SK-N-SH treated with all-trans-retinoic acid at 6 μM for 48 hours (cell line): Measurements from ENCODE around the gene SULT1A2.

ENCODE experiments used
- ATAC-seq: fragments of 200-7000 bp; cut with Tn5 transposase; 3 replicates; pipeline ENCODE4 v1.9.1; 2020; ENCODE audit warnings: mild to moderate bottlenecking, moderate library complexity
- ARNTL ChIP-seq: fragments of 450-650 bp; formaldehyde crosslinking; IDR thresholded peaks from 2 replicates; pipeline ENCODE4 v1.5.0; 2020; ENCODE audit warnings: low read depth, mild to moderate bottlenecking, moderate library complexity, borderline replicate concordance
- BACH2 ChIP-seq: fragments of 250-450 bp; sonication (Bioruptor Pico); IDR thresholded peaks from 2 replicates; pipeline ENCODE4 v1.9.0; 2021; ENCODE audit warnings: mild to moderate bottlenecking, borderline replicate concordance
- CREB5 ChIP-seq: fragments of 250-450 bp; sonication (Bioruptor Pico); IDR thresholded peaks from 2 replicates; pipeline ENCODE4 v1.5.1; 2020; ENCODE audit warnings: low read depth, mild to moderate bottlenecking, moderate library complexity
- CSDC2 ChIP-seq: fragments of 250-450 bp; sonication (Bioruptor Pico); IDR thresholded peaks from 2 replicates; pipeline ENCODE4 v1.5.0; 2020; ENCODE audit warnings: mild to moderate bottlenecking, moderate library complexity
- CSRNP3 ChIP-seq: fragments of 250-450 bp; sonication (Bioruptor Pico); IDR thresholded peaks from 2 replicates; pipeline ENCODE4 v1.5.1; 2021; ENCODE audit warnings: mild to moderate bottlenecking, moderate library complexity
- GLIS3 ChIP-seq: fragments of 250-450 bp; sonication (Bioruptor Pico); IDR thresholded peaks from 2 replicates; pipeline ENCODE4 v1.5.0; 2020; ENCODE audit warnings: mild to moderate bottlenecking, moderate library complexity
- OSR1 ChIP-seq: fragments of 250-450 bp; sonication (Bioruptor Pico); IDR thresholded peaks from 2 replicates; pipeline ENCODE4 v1.8.0; 2022; ENCODE audit warnings: moderate library complexity, mild to moderate bottlenecking, inconsistent platforms
- PATZ1 ChIP-seq: fragments of 250-450 bp; sonication (Bioruptor Pico); IDR thresholded peaks from 2 replicates; pipeline ENCODE4 v1.8.0; 2020; ENCODE audit warnings: mild to moderate bottlenecking, moderate library complexity, borderline replicate concordance
- POU6F1 ChIP-seq: fragments of 250-450 bp; sonication (Bioruptor Pico); IDR thresholded peaks from 2 replicates; pipeline ENCODE4 v1.8.0; 2021; ENCODE audit warnings: low read depth, mild to moderate bottlenecking, moderate library complexity, borderline replicate concordance
- PPARA ChIP-seq: fragments of 250-450 bp; sonication (Bioruptor Pico); IDR thresholded peaks from 2 replicates; pipeline ENCODE4 v1.5.0; 2020; ENCODE audit warnings: mild to moderate bottlenecking, borderline replicate concordance
- RARB ChIP-seq: fragments of 250-450 bp; sonication (Bioruptor Pico); IDR thresholded peaks from 2 replicates; pipeline ENCODE4 v1.8.0; 2021; ENCODE audit warnings: mild to moderate bottlenecking, moderate library complexity
- TCF4 ChIP-seq: fragments of 250-450 bp; sonication (Bioruptor Pico); IDR thresholded peaks from 2 replicates; pipeline ENCODE4 v1.8.0; 2021; ENCODE audit warnings: mild to moderate bottlenecking, moderate library complexity, borderline replicate concordance
- TOX ChIP-seq: fragments of 250-450 bp; sonication (Bioruptor Pico); IDR thresholded peaks from 2 replicates; pipeline ENCODE4 v1.8.0; 2021; ENCODE audit warnings: mild to moderate bottlenecking, moderate library complexity, borderline replicate concordance
- TSHZ2 ChIP-seq: fragments of 250-450 bp; sonication (Bioruptor Pico); IDR thresholded peaks from 2 replicates; pipeline ENCODE4 v1.5.0; 2020; ENCODE audit warnings: mild to moderate bottlenecking, moderate library complexity
- ZC3H10 ChIP-seq: fragments of 250-450 bp; sonication (Bioruptor Pico); IDR thresholded peaks from 2 replicates; pipeline ENCODE4 v1.5.1; 2021; ENCODE audit warnings: mild to moderate bottlenecking, moderate library complexity
- ZFP3 ChIP-seq: fragments of 250-450 bp; sonication (Bioruptor Pico); IDR thresholded peaks from 2 replicates; pipeline ENCODE4 v1.5.0; 2020; ENCODE audit warnings: mild to moderate bottlenecking, moderate library complexity
- ZFP30 ChIP-seq: fragments of 450-650 bp; formaldehyde crosslinking; IDR thresholded peaks from 2 replicates; pipeline ENCODE4 v1.5.0; 2022; ENCODE audit warnings: mild to moderate bottlenecking, moderate library complexity
- ZNF565 ChIP-seq: fragments of 450-650 bp; formaldehyde crosslinking; conservative IDR thresholded peaks from 2 replicates; pipeline ENCODE4 v1.5.0; 2020; ENCODE audit warnings: low read depth, mild to moderate bottlenecking, moderate library complexity
- ZNF70 ChIP-seq: fragments of 450-650 bp; formaldehyde crosslinking; IDR thresholded peaks from 2 replicates; pipeline ENCODE4 v1.5.0; 2020; ENCODE audit warnings: mild to moderate bottlenecking, moderate library complexity
- ZNF8 ChIP-seq: fragments of 450-650 bp; formaldehyde crosslinking; IDR thresholded peaks from 2 replicates; pipeline ENCODE4 v1.5.0; 2020; ENCODE audit warnings: mild to moderate bottlenecking, moderate library complexity

SULT1A2 gene

GRCh38 chr16:28562199-28562598, 34.7 kb downstream of the SULT1A2 start:
- ATAC-seq = no peak
- TF ChIP-seq TOX (CRISPR knock-in tag) = no peak
- no peak for TF ChIP-seq ZNF565 (CRISPR knock-in tag)
- no peak for TF ChIP-seq PPARA (CRISPR knock-in tag)
- TF ChIP-seq POU6F1 = no peak
- TF ChIP-seq RARB (CRISPR knock-in tag) = no peak
- no peak for TF ChIP-seq ARNTL (CRISPR knock-in tag)
- no peak for TF ChIP-seq ZFP3 (CRISPR knock-in tag)
- no peak for TF ChIP-seq ZNF8
- TF ChIP-seq OSR1 (CRISPR knock-in tag) = no peak
- no peak for TF ChIP-seq BACH2
- TF ChIP-seq TSHZ2 (CRISPR knock-in tag) = no peak
- TF ChIP-seq TCF4 (CRISPR knock-in tag) = no peak
- TF ChIP-seq CREB5 = no peak

GRCh38 chr16:28561557-28562187, 35.2 kb downstream of the SULT1A2 start:
- TF ChIP-seq PPARA (CRISPR knock-in tag) (no peak), BACH2 (no peak), TOX (CRISPR knock-in tag) (no peak), POU6F1 (no peak)
- ATAC-seq = no peak

GRCh38 chr16:28558456-28558855, 38.4 kb downstream of the SULT1A2 start:
- ATAC-seq = no peak
- TF ChIP-seq TOX (CRISPR knock-in tag) = no peak
- TF ChIP-seq, all 23 proteins: peak for 0

- no peak for ATAC-seq
- TF ChIP-seq ZNF70 (CRISPR knock-in tag) (no peak), ARNTL (CRISPR knock-in tag) (no peak), PATZ1 (CRISPR knock-in tag) (no peak), CSDC2 (no peak), TCF4 (CRISPR knock-in tag) (no peak), OSR1 (CRISPR knock-in tag) (no peak), GLIS3 (CRISPR knock-in tag) (no peak), ZC3H10 (CRISPR knock-in tag) (no peak), ZFP30 (CRISPR knock-in tag) (no peak), TSHZ2 (CRISPR knock-in tag) (no peak), CSRNP3 (CRISPR knock-in tag) (no peak), BACH2 (no peak), CREB5 (no peak)
Measured at GRCh38 chr16:28556914-28557320, 39.9 kb downstream of the SULT1A2 start.
